ENCODE data around the gene PTPRN2. TPM values are rescaled to one million over a fixed set of nuclear protein-coding genes. Genes with fewer than 3 reads are reported as not detected.

Gene PTPRN2
- total RNA-seq, 1 experiment from 2014 or later: 2.1 TPM

GRCh38 chr7:157772486-157773130, 815.0 kb downstream of the PTPRN2 start:
- TF ChIP-seq ELF1 (IDR thresholded peaks at IDR 0.05; ENCODE audit: borderline replicate concordance, low read depth): no peak
- TF ChIP-seq CEBPB (IDR thresholded peaks at IDR 0.05; ENCODE audit: low read depth): no peak
- TF ChIP-seq RAD21 (IDR thresholded peaks at IDR 0.05; ENCODE audit: low read depth): no peak
- TF ChIP-seq EZH2 (IDR thresholded peaks at IDR 0.05): no peak
- no peak for TF ChIP-seq FOSL1 (IDR thresholded peaks at IDR 0.05; ENCODE audit: low read depth)
- TF ChIP-seq EZH2phosphoT487 (IDR thresholded peaks at IDR 0.05; ENCODE audit: borderline replicate concordance): no peak
- TF ChIP-seq, protein P1, sequence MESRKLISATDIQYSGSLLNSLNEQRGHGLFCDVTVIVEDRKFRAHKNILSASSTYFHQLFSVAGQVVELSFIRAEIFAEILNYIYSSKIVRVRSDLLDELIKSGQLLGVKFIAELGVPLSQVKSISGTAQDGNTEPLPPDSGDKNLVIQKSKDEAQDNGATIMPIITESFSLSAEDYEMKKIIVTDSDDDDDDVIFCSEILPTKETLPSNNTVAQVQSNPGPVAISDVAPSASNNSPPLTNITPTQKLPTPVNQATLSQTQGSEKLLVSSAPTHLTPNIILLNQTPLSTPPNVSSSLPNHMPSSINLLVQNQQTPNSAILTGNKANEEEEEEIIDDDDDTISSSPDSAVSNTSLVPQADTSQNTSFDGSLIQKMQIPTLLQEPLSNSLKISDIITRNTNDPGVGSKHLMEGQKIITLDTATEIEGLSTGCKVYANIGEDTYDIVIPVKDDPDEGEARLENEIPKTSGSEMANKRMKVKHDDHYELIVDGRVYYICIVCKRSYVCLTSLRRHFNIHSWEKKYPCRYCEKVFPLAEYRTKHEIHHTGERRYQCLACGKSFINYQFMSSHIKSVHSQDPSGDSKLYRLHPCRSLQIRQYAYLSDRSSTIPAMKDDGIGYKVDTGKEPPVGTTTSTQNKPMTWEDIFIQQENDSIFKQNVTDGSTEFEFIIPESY (IDR thresholded peaks at IDR 0.05; ENCODE audit: extremely low read depth, insufficient replicate concordance, low read length): no peak
- TF ChIP-seq, protein P2, sequence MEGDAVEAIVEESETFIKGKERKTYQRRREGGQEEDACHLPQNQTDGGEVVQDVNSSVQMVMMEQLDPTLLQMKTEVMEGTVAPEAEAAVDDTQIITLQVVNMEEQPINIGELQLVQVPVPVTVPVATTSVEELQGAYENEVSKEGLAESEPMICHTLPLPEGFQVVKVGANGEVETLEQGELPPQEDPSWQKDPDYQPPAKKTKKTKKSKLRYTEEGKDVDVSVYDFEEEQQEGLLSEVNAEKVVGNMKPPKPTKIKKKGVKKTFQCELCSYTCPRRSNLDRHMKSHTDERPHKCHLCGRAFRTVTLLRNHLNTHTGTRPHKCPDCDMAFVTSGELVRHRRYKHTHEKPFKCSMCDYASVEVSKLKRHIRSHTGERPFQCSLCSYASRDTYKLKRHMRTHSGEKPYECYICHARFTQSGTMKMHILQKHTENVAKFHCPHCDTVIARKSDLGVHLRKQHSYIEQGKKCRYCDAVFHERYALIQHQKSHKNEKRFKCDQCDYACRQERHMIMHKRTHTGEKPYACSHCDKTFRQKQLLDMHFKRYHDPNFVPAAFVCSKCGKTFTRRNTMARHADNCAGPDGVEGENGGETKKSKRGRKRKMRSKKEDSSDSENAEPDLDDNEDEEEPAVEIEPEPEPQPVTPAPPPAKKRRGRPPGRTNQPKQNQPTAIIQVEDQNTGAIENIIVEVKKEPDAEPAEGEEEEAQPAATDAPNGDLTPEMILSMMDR (IDR thresholded peaks at IDR 0.05 in 2 of 3, conservative IDR thresholded peaks at IDR 0.05 in 1 of 3; ENCODE audit: borderline replicate concordance in 1 of 3, insufficient read depth in 1 of 3, low read depth in 2 of 3, low read length in 2 of 3): no peak
- TF ChIP-seq, protein P3, sequence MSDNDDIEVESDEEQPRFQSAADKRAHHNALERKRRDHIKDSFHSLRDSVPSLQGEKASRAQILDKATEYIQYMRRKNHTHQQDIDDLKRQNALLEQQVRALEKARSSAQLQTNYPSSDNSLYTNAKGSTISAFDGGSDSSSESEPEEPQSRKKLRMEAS (IDR thresholded peaks at IDR 0.05): no peak
- TF ChIP-seq YY1 (IDR thresholded peaks at IDR 0.05; ENCODE audit: extremely low read depth, insufficient replicate concordance, low read depth, low read length): no peak
- no peak for TF ChIP-seq POLR2AphosphoS5 (IDR thresholded peaks at IDR 0.05; ENCODE audit: low read depth, low read length)
- no peak for TF ChIP-seq REST (IDR thresholded peaks at IDR 0.05; ENCODE audit: low read depth)
- no peak for TF ChIP-seq POLR2A (IDR thresholded peaks at IDR 0.05; ENCODE audit: borderline replicate concordance, extremely low read depth, insufficient read depth, insufficient read length)
- TF ChIP-seq CBX3 (IDR thresholded peaks at IDR 0.05; ENCODE audit: low read depth): no peak
- TF ChIP-seq ZFX (IDR thresholded peaks at IDR 0.05): no peak
- no peak for TF ChIP-seq SRF (IDR thresholded peaks at IDR 0.05; ENCODE audit: low read depth)
- no peaks in the 10 kb centered on the region for H3K79me2 ChIP-seq (ENCODE audit: insufficient read depth, low read length)
- RAD21 ChIA-PET (ENCODE audit: low non-redundant PET in 1 of 2, low total read pairs in 2 of 2, uncharacterized antibody in 2 of 2, unreplicated experiment in 2 of 2): no interaction called here
- no peak for ATAC-seq
- H3K9me3 ChIP-seq (ENCODE audit: control insufficient read depth in 1 of 2, insufficient read depth in 1 of 2, low read depth in 1 of 2, low read length in 2 of 2): peaks cover 3 to 7% of the 10 kb centered on the region in 2 experiments; a peak in 3 of 4 replicates
- H3K36me3 ChIP-seq (ENCODE audit: control insufficient read depth in 1 of 2, insufficient read depth in 2 of 2, low read length in 2 of 2): no peaks in the 10 kb centered on the region
- no peaks in the 10 kb centered on the region for H3K4me1 ChIP-seq (ENCODE audit: control insufficient read depth in 1 of 2, insufficient read depth in 2 of 2, low read length in 2 of 2)
- H3K4me3 ChIP-seq (replicated peaks in 1 of 2; ENCODE audit: low read depth in 1 of 2, low read length in 2 of 2): no peak overlapping the region
- peaks cover 14% of the 10 kb centered on the region; the same call in 1 of the 2 replicates for H3K27me3 ChIP-seq (ENCODE audit: insufficient read depth, low read length)
- CTCF ChIA-PET: no interaction called here
- POLR2A ChIA-PET: no interaction called here
- H4K20me1 ChIP-seq (ENCODE audit: insufficient read depth): no peaks in the 10 kb centered on the region
- no peak overlapping the region for H3K4me2 ChIP-seq (ENCODE audit: low read length)
- no peak overlapping the region for H3K27ac ChIP-seq (ENCODE audit: low read depth, low read length)
- H3K9ac ChIP-seq (ENCODE audit: low read length): no peak overlapping the region
- BruUV-seq (replicated peaks): no TSS peak
- no peak overlapping the region for H2AFZ ChIP-seq (ENCODE audit: low read depth, low read length, poor library complexity, severe bottlenecking)
- H3K9me2 ChIP-seq (ENCODE audit: insufficient read depth): no peaks in the 10 kb centered on the region
- intact Hi-C loops (cut with micrococcal nuclease): no loop called here
- no peak for DNase-seq (ENCODE audit: low read depth, low spot score)
